Right hindlimb (tissue), 1 donor: ENCODE data around the gene TBRG4.

Experiments
- DNase-seq: peaks from one replicate; pipeline ENCODE4 v3.0.0-alpha.2; 2018

The TBRG4 gene

GRCh38 chr7:45073031-45073785, 38.3 kb downstream of the TBRG4 start:
- DNase-seq: no peak

GRCh38 chr7:45072131-45073030, 39.1 kb downstream of the TBRG4 start:
- no peak for DNase-seq

DNA sequence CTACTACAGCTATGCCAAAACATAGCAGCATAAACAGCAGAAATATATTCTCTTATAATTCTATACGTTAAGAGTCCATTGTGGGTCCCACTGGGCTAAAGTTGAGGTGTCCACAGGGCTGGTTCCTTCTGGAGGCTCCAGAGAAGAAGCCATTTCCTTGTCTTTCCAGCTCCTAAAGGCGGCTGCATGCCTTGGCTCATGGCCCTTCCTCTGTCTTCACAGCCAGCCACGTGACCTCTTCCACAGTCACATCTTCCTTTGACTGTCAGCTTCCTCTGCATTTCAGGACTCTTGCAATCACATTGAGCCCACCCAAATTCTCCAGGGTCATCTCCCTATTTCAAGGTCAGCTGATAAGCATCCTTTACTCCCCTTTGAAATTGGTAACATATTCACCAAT, 40.0 kb downstream of the TBRG4 start:
- no peak for DNase-seq

DNA sequence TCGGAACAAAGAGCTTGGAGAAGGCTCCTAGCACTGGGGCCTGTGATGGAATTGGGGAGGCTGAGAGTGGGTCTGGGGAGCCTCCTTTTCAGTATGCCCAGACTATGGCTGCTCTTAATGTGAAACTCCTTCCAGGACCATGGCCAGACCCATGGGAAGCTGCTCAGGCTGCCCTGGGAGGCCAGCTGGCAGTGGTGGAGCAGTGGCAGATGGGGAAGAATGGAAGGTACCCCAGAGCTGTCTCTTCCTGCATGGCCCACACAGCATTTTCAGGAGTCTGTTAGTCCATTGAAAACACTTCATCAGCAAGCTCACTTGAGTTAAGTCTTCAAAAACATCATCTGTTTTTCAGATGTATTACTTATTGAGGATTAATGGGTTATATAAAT, 41.2 kb downstream of the TBRG4 start:
- DNase-seq: no peak

- DNase-seq: no peak
Observed at GRCh38 chr7:45069444-45070253, 41.8 kb downstream of the TBRG4 start.

GRCh38 chr7:45068236-45069023, 43.1 kb downstream of the TBRG4 start:
- no peak for DNase-seq

- no peak for DNase-seq
Observed at GRCh38 chr7:45067582-45067981, 43.9 kb downstream of the TBRG4 start.

- no peak for DNase-seq
Observed at GRCh38 chr7:45066409-45066808, 45.1 kb downstream of the TBRG4 start.

- DNase-seq: no peak
Observed at GRCh38 chr7:45065031-45065995, 46.2 kb downstream of the TBRG4 start.

DNA sequence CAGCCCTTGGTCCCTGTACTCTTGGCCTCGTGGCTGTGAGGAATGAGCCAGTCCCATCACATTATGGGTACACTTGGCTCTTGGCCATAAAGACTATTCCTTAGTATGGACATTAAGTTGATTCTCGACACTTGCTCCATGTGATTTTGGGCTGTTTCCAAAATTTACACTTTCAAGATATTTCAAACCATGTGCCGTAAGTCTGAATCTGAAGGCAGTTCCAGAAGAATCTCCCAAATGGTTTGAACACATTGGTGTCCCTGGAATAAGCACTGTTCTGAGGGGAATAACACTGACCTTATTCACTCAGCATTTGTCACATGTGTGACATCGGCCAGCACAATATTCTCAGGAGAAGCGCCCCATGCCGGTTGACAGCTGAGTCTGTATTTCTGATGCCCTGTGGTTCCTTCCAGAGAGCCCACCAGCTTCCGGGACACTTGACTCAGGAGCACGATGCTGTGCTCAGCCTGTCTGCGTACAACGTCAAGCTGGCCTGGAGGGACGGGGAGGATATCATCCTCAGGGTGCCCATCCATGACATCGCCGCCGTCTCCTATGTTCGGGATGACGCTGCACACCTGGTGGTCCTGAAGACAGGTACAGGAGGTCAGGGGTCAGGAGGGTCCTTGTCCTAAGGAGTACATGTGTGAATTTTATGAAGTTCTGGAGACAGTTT, 47.3 kb downstream of the TBRG4 start:
- no peak for DNase-seq

DNA sequence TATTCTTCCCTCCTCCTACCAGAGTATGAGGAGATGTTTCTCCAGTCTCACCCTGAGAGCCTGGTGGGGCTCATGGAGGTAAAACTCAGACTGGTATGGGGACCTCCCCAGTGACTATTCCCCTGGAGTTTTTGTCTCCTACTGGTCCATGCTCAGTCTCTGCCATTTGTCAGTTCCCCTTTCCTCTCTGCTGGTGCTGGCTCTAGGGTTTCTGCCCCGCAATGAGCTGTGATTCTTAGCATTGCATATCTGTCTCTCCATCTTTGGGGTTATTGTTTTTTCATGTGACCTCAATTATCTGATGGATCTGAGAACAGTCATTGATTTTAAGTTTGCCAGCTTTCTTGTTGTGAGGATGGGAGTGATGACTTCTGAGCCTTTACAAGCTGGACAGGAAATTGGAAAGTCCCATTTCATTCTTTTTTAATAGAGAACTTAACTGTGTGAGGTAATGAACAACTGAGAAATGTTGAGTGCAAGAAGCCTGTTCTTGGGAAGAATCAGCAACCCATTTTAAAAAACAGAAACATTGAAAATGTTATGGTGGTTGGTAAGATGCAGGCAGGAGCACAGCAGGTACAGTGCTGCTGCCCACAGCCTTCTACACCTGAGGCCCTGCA, 49.6 kb downstream of the TBRG4 start:
- DNase-seq: no peak

DNA sequence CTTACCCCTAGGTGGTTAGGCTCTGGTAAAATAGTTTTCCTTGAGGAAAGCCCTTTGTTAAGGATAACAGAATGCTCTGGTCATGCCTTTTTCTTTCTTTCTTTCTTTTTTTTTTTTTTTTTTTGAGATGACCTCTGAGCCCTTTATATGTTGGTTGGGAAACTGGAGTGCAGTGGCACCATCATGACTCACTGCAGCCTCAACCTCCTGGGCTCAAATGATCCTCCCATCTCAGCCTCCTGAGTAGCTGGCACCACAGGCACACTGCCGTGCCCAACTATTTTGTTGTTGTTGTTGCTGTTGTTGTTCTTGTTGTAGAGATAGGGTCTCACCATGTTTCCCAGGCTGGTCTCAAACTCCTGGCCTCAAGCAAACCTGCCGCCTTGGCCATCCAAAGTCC, 50.1 kb downstream of the TBRG4 start:
- DNase-seq: no peak

DNA sequence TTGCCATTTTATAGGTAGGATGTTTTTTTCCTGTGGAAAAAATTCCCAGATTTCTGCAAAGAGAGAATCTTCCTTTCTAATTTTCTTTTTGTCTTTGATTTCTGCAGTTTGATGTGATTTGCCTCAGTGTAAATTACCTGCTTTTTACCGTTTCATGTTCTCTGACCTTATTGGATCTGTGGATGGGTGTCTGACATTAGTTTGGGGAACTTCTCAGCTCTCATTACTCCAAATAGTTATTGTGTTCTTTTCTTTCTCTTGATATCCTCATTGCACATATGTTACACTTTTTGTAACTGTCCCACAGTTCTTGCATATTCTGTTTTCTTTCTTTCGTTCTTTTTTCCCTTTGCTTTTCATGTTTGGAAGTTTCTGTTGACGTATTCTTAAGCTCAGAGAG, 51.2 kb downstream of the TBRG4 start:
- no peak for DNase-seq

- no peak for DNase-seq
Observed at GRCh38 chr7:45057878-45058277, 53.6 kb downstream of the TBRG4 start.

DNA sequence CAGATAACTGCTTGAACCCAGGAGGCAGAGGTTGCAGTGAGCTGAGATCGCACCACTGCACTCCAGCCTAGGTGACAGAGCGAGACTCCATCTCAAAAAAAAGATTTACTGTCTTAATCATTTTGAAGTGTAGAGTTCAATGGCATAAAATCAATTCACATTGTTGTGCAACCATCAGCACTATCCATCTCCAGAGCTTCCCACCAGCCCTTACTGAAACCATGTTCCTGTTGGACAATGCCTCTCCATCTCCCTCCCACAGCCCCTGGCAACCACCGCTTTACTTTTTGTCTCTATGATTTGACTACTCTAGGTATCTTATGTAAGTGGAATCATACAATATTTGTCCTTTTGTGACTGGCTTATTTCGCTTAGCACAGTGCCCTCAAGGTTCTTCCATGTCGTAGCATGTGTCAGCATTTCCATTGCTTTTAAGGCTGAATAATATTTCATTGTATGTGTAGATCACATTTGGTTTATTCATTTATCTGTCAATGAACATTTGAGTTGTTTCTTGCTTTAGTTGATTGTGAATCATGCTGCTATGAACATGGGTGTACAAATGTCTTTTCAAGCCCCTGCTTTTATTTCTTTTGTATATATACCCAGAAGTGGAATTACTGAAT, 55.8 kb downstream of the TBRG4 start:
- DNase-seq: no peak

GRCh38 chr7:45055016-45055415, 56.5 kb downstream of the TBRG4 start:
- DNase-seq: no peak

DNA sequence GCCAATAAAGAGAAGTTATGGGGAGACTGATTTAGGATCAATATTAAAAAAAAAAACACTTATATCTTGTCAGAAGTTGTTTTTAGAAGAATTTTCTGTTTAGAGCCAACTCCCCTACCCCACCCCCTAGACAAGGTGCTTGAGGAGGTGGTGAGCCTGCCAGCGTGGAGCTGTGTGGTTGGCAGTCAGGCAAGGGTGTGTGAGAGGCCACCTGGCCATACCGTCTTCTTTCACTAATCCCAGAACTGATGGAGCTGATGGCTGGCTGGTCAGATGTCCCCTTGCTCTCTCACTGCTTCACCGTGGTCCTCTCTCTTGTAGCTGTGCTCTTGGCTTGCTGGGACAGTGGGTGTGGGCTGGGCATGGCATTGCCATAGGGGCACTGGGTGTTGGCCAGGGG, 57.1 kb downstream of the TBRG4 start:
- DNase-seq: no peak

GRCh38 chr7:45053941-45054340, 57.6 kb downstream of the TBRG4 start:
- DNase-seq: no peak

- no peak for DNase-seq
Observed at GRCh38 chr7:45053401-45053800, 58.1 kb downstream of the TBRG4 start.

- DNase-seq: no peak
Observed at GRCh38 chr7:45052011-45052410, 59.5 kb downstream of the TBRG4 start.
